ENCODE results near the gene SCAP.
"Not testable (repeated sequence)": the region's sequence is repeated elsewhere in the genome, so short reads cannot be mapped to it uniquely, and the experiment has no call there.

The SCAP gene

GRCh38 chr3:47495886-47496285 is 20.1 kb upstream of the SCAP start:
- no peak overlapping the region for H3K27ac Mint-ChIP-seq
- ATAC-seq (no peak), DNase-seq (no peak)
- no peaks in the 10 kb centered on the region for H3K27me3 Mint-ChIP-seq
- H3K9me3 Mint-ChIP-seq = no peaks in the 10 kb centered on the region
- peaks cover 36% of the 10 kb centered on the region for H3K36me3 Mint-ChIP-seq (ENCODE audit: low read depth)
- no peaks in the 10 kb centered on the region for H3K4me1 Mint-ChIP-seq
- no peak overlapping the region for H3K4me3 Mint-ChIP-seq

DNA sequence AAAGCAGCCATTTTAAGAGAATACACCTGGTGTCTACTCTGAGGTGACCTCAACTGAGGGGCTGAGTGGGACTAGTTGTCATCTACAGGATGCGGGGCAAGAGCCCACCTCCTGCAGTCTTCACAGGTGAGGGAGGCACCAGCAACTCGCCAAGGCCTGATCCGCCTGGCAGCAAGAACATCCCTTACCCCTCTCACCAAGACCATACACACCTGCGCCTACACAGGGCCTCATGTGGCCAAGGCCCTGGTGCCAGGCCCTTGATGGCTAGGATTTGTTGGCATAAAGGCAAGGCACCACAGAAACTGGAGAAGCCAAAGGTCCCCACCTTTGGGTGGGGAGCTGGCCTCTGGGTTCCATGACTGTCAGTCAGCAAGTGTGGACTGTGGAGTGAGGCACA is 19.4 kb upstream of the SCAP start:
- H3K27ac Mint-ChIP-seq = no peak overlapping the region
- H3K27me3 Mint-ChIP-seq = no peaks in the 10 kb centered on the region
- no peak for DNase-seq
- peaks cover 32% of the 10 kb centered on the region for H3K36me3 Mint-ChIP-seq (ENCODE audit: low read depth)
- H3K4me1 Mint-ChIP-seq = no peaks in the 10 kb centered on the region
- ATAC-seq = no peak
- H3K4me3 Mint-ChIP-seq = no peak overlapping the region
- H3K9me3 Mint-ChIP-seq = no peaks in the 10 kb centered on the region

DNA sequence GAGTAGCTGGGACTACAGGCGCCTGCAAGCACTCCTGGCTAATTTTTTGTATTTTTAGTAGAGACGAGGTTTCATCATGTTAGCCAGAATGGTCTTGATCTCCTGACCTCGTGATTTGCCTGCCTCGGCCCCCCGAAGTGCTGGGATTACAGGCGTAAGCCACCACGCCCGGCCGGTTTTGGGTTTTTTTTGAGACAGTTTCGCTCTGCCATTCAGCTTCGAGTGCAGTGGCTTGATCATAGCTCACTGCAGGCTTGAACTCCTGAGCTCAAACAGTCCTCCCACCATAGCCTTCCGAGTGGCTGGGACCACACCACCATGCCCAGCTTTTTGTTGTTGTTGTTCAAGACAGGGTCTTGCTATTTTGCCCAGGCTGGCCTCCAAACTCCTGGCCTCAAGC is 16.0 kb upstream of the SCAP start:
- Mint-ChIP-seq H3K27me3 (no peaks in the 10 kb centered on the region), H3K4me1 (no peaks in the 10 kb centered on the region), H3K36me3 (ENCODE audit: low read depth) (peaks cover 16% of the 10 kb centered on the region), H3K27ac (no peak overlapping the region), H3K9me3 (no peaks in the 10 kb centered on the region), H3K4me3 (no peak overlapping the region)
- DNase-seq (no peak), ATAC-seq (no peak)

DNA sequence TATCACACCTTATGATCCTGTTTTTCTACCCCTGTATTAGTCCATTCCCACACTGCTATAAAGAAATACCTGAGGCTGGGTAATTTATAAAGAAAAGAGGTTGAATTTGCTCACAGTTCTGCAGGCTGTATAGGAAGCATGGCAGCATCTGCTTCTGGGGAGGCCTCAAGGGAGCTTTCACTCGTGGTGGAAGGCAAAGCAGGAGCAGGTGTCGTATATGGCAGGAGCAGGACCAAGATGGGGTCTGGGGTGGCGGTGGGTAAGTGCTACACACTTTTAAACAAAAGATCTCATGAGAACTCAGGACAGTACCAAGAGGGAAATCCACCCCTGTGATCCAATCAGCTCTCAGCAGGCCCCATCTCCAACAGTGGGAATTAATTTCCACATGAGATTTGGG is 15.4 kb upstream of the SCAP start:
- no peaks in the 10 kb centered on the region for H3K27me3 Mint-ChIP-seq
- no peaks in the 10 kb centered on the region for H3K9me3 Mint-ChIP-seq
- peaks cover 14% of the 10 kb centered on the region for H3K36me3 Mint-ChIP-seq (ENCODE audit: low read depth)
- H3K4me1 Mint-ChIP-seq = no peaks in the 10 kb centered on the region
- DNase-seq (no peak), ATAC-seq (no peak)
- no peak overlapping the region for H3K27ac Mint-ChIP-seq
- no peak overlapping the region for H3K4me3 Mint-ChIP-seq

- H3K4me1 Mint-ChIP-seq = no peaks in the 10 kb centered on the region
- no peaks in the 10 kb centered on the region for H3K9me3 Mint-ChIP-seq
- no peak overlapping the region for H3K27ac Mint-ChIP-seq
- no peak for DNase-seq
- H3K36me3 Mint-ChIP-seq (ENCODE audit: low read depth) = peaks cover 3% of the 10 kb centered on the region
- ATAC-seq = no peak
- H3K4me3 Mint-ChIP-seq = no peak overlapping the region
- no peaks in the 10 kb centered on the region for H3K27me3 Mint-ChIP-seq
Observed at GRCh38 chr3:47487265-47487664, 11.5 kb upstream of the SCAP start.

DNA sequence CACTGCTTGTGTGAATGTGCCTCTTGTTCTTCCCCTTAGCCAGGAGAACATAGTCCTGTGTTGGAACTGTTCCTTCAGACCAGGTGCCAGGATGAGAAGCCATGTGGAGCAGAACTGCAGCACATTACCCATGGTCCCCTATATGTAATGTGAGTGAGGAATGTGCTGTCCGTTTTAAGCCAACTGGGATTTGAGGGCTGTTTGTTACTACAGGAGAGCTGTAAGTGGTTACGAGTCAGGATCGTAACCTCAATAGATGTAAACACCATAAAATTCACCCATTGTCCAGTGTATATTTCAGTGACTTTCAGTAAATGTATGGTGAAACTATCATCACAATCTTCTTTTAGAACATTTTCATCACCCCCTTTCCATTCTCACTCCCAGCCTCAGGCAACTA is 10.1 kb upstream of the SCAP start:
- H3K36me3 Mint-ChIP-seq (ENCODE audit: low read depth) = peaks cover 3% of the 10 kb centered on the region
- H3K4me1 Mint-ChIP-seq = no peaks in the 10 kb centered on the region
- H3K27me3 Mint-ChIP-seq = no peaks in the 10 kb centered on the region
- H3K27ac Mint-ChIP-seq = no peak overlapping the region
- ATAC-seq (no peak), DNase-seq (no peak)
- H3K9me3 Mint-ChIP-seq = no peaks in the 10 kb centered on the region
- H3K4me3 Mint-ChIP-seq = no peak overlapping the region

DNA sequence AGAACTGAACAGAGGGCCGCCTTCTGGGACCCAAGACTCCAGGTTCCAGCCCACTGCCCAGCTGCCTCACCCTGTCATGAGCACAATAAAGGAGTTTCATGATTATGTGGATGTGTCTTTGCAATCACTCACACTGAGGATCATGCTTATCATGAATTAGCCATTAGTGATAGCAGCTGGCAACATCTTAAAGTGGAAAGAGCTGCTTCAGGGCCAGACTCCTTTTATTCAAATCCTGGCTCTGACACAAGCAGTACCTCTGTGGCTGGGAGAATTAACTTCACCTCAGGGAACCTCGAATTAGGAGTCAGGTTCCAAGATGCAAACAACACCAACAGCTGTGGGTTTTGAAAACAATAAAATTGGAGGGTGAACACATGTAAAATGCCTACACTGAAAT is 6.6 kb upstream of the SCAP start:
- no peak for DNase-seq
- Mint-ChIP-seq H3K27ac (no peak overlapping the region), H3K36me3 (ENCODE audit: low read depth) (peaks cover 3% of the 10 kb centered on the region), H3K9me3 (no peaks in the 10 kb centered on the region), H3K27me3 (no peaks in the 10 kb centered on the region), H3K4me1 (peaks cover 1% of the 10 kb centered on the region), H3K4me3 (no peak overlapping the region)
- ATAC-seq = no peak

DNA sequence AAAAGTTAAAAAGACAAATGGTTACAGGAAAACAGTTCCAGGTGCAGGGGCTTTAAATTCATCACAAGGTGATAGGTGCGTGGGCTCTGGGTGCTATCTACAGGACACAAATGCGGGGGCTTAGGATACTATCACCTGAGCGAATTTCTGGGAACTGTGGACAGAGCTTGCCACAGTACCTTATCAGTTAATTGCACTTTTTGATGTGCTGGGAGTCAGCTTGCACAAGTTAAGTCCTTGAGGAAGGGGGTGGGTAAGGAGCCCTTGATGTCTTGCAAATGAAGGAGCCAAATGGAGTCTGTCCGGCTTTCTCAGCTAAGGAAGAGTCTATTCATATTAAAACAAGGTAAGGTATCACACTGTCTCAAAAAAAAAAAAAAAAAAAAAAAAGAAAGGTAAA is 6.0 kb upstream of the SCAP start:
- not testable (repeated sequence) for H3K4me3 Mint-ChIP-seq; H3K27ac Mint-ChIP-seq; DNase-seq; ATAC-seq; H3K36me3 Mint-ChIP-seq (ENCODE audit: low read depth); H3K27me3 Mint-ChIP-seq; H3K4me1 Mint-ChIP-seq; H3K9me3 Mint-ChIP-seq

GRCh38 chr3:47480267-47480666 is 4.5 kb upstream of the SCAP start:
- H3K36me3 Mint-ChIP-seq (ENCODE audit: low read depth); H3K27ac Mint-ChIP-seq; DNase-seq; H3K9me3 Mint-ChIP-seq; H3K27me3 Mint-ChIP-seq; H3K4me3 Mint-ChIP-seq; ATAC-seq: not testable (repeated sequence)
- peaks cover 15% of the 10 kb centered on the region for H3K4me1 Mint-ChIP-seq

DNA sequence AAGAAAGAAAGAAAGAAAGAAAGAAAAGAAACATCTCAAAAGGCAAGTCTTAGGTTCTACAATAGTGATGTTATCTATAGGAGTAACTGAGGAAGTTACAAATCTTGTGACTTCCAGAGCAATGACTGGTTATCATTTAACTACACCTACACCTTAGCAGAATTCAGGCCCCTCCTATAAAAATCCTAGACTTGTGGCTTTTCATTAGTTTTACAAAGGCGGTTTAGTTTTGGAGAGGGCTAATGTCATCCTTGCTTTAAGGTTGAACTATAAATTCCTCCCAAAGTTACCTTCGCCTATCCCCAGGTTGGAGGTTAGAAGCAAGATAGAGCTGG is 4.1 kb upstream of the SCAP start:
- Mint-ChIP-seq H3K27ac (no peak overlapping the region), H3K36me3 (ENCODE audit: low read depth) (no peaks in the 10 kb centered on the region), H3K4me3 (no peak overlapping the region), H3K9me3 (no peaks in the 10 kb centered on the region), H3K4me1 (peaks cover 20% of the 10 kb centered on the region), H3K27me3 (no peaks in the 10 kb centered on the region)
- DNase-seq = no peak
- no peak for ATAC-seq

DNA sequence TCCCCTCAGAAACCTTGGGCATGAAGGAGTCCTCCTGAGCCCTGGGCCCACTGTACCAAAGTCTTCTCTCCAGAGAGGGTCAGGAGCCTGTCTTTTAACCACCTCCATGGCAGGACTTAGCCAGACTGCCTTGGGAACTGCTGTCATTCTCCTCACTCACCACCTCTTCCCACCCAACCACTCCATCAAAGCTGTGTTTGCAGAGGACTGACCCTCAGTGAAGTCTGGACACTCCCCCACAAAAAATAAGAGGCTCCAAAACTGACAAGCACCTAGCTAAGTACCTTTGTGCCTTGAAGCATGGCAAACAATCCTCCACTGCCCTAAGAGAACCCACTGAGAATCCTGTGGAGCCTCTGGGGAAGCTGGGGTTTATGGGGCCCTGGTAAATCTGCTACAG is 2.3 kb upstream of the SCAP start:
- Mint-ChIP-seq H3K4me3 (no peak overlapping the region), H3K9me3 (no peaks in the 10 kb centered on the region), H3K27me3 (no peaks in the 10 kb centered on the region), H3K4me1 (peaks cover 33% of the 10 kb centered on the region), H3K36me3 (ENCODE audit: low read depth) (no peaks in the 10 kb centered on the region), H3K27ac (no peak overlapping the region)
- ATAC-seq = no peak
- no peak for DNase-seq

DNA sequence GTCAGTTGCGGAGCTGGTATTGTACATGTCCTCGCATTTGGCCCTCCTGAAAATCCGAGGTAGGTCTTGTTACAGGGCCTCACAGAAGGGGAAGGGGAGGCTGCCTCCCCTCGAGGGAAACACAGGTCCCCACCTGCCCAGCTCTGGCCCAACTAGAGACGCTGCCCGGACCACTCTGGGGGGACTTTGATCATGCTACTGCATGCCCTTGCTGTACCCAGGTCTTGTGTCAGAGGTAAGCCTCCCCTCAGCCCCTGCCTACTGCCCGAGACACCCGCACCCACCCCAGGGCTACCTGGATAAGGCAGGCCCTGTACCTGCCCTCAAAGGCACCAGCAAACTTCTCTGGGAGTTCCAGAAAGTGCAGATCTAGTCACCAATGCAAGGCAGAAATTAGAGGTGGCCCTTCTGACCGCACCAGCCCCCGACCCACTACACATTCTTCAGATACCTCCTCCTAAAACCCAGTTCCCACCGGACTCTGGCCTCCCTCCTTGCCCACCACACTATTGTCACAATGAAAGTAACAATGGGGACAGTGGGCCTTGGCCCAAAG is 981 bp upstream of the SCAP start:
- ATAC-seq (no peak), DNase-seq (no peak)
- Mint-ChIP-seq H3K4me3 (peak overlapping the region; percentile 79), H3K36me3 (ENCODE audit: low read depth) (no peaks in the 10 kb centered on the region), H3K4me1 (peaks cover 37% of the 10 kb centered on the region), H3K9me3 (no peaks in the 10 kb centered on the region), H3K27ac (peak overlapping the region; percentile 90), H3K27me3 (no peaks in the 10 kb centered on the region)

DNA sequence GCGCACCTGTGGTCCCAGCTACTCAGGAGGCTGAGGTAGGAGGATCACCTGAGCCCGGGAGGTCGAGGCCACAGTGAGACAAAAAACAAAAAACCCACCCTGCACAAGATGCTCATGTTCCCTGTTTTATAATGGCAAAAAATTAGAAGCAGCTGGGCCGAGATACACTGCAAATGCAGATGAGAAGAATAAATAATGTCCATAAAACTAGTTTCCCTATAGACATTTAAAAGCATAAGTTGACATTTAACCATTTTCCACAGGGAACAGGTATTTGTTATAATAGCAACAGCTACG is 537 bp upstream of the SCAP start:
- Mint-ChIP-seq H3K9me3 (no peaks in the 10 kb centered on the region), H3K27me3 (no peaks in the 10 kb centered on the region), H3K4me3 (peak overlapping the region; percentile 79), H3K4me1 (peaks cover 37% of the 10 kb centered on the region), H3K27ac (peak overlapping the region; percentile 90), H3K36me3 (ENCODE audit: low read depth) (no peaks in the 10 kb centered on the region)
- DNase-seq (no peak), ATAC-seq (no peak)

- H3K27ac Mint-ChIP-seq = peak overlapping the region; percentile 85
- H3K36me3 Mint-ChIP-seq (ENCODE audit: low read depth) = no peaks in the 10 kb centered on the region
- H3K27me3 Mint-ChIP-seq = no peaks in the 10 kb centered on the region
- ATAC-seq (peak; percentile 21), DNase-seq (peak; percentile 43)
- peak overlapping the region; percentile 90 for H3K4me3 Mint-ChIP-seq
- peaks cover 40% of the 10 kb centered on the region for H3K4me1 Mint-ChIP-seq
- H3K9me3 Mint-ChIP-seq = no peaks in the 10 kb centered on the region
Observed at GRCh38 chr3:47475029-47475569, 642 bp downstream of the SCAP start.

DNA sequence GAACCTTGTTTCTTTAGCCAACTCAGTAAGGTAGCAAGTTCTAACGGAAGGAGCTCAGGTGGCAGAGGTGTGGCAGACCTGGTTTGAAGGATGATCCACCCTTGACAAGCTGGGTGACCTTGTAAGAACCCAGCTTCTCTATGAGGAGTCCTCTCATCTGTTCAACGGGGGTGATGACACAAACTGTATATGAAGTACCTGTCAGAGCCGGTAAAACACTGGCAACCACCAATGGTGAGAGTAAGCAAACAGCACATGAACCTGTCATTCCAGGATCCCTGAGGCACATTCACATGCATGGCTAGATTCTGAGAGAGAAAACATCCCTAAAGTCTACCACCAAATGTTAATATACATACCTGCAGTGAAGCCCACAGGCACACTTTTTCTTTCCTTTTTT is 2.4 kb downstream of the SCAP start:
- ATAC-seq (no peak), DNase-seq (no peak)
- Mint-ChIP-seq H3K4me3 (peak overlapping the region; percentile 90), H3K9me3 (no peaks in the 10 kb centered on the region), H3K36me3 (ENCODE audit: low read depth) (peaks cover 8% of the 10 kb centered on the region), H3K27ac (peak overlapping the region; percentile 29), H3K4me1 (peaks cover 40% of the 10 kb centered on the region), H3K27me3 (no peaks in the 10 kb centered on the region)

GRCh38 chr3:47469616-47470015 is 6.1 kb downstream of the SCAP start:
- no peak for ATAC-seq
- peaks cover 28% of the 10 kb centered on the region for H3K36me3 Mint-ChIP-seq (ENCODE audit: low read depth)

More at GRCh38 chr3:47469616-47470015, 6.1 kb downstream of the SCAP start:
- Mint-ChIP-seq H3K4me3 (no peak overlapping the region), H3K27ac (no peak overlapping the region), H3K9me3 (peaks cover 4% of the 10 kb centered on the region), H3K4me1 (peaks cover 31% of the 10 kb centered on the region), H3K27me3 (no peaks in the 10 kb centered on the region)
- DNase-seq = no peak

Data from activated naive CD8-positive, alpha-beta T cell treated with anti-CD3 and anti-CD28 coated beads, Interleukin-2, amount 50 U/mL, for 24 hours (primary cell).